HG03520 (cell line): ENCODE results near the gene LGALS7B.
"Not testable (repeated sequence)": the region's sequence is repeated elsewhere in the genome, so short reads cannot be mapped to it uniquely, and the experiment has no call there.

Experiments used
- ATAC-seq: cut with Tn5 transposase; IDR thresholded peaks from one replicate; pipeline ENCODE4 v1.9.1; 2021; ENCODE audit warnings: mild to moderate bottlenecking, moderate library complexity; ENCODE audit not compliant: unreplicated experiment

Gene LGALS7B

GRCh38 chr19:38793671-38794070, 4.7 kb downstream of the LGALS7B start:
- no peak for ATAC-seq

GRCh38 chr19:38795549-38795948, 6.5 kb downstream of the LGALS7B start:
- ATAC-seq = no peak

GRCh38 chr19:38796154-38796553, 7.2 kb downstream of the LGALS7B start:
- ATAC-seq = no peak

- ATAC-seq = not testable (repeated sequence)
Measured at GRCh38 chr19:38797781-38798180, 8.8 kb downstream of the LGALS7B start.

GRCh38 chr19:38799104-38799503, 10.1 kb downstream of the LGALS7B start:
- ATAC-seq = no peak

- ATAC-seq = no peak
Measured at GRCh38 chr19:38800577-38801347, 11.8 kb downstream of the LGALS7B start.

GRCh38 chr19:38801359-38802095, 12.5 kb downstream of the LGALS7B start:
- no peak for ATAC-seq

GRCh38 chr19:38803543-38803942, 14.5 kb downstream of the LGALS7B start:
- ATAC-seq = no peak

GRCh38 chr19:38805180-38805579, 16.2 kb downstream of the LGALS7B start:
- no peak for ATAC-seq

- ATAC-seq = no peak
Measured at GRCh38 chr19:38806371-38806770, 17.4 kb downstream of the LGALS7B start.

GRCh38 chr19:38807374-38808098, 18.5 kb downstream of the LGALS7B start:
- not testable (repeated sequence) for ATAC-seq

GRCh38 chr19:38808741-38809140, 19.7 kb downstream of the LGALS7B start:
- ATAC-seq = no peak

GRCh38 chr19:38809592-38810252, 20.7 kb downstream of the LGALS7B start:
- ATAC-seq = no peak

GRCh38 chr19:38812009-38812840, 23.2 kb downstream of the LGALS7B start:
- ATAC-seq = no peak

- ATAC-seq = no peak
Measured at GRCh38 chr19:38812841-38813320, 23.9 kb downstream of the LGALS7B start, which contains the start of gene LGALS4. Gene LGALS4 (minus strand): TSS chr19:38812945. CDS start chr19:38812886, 59 bp downstream.

GRCh38 chr19:38813323-38813722, 24.3 kb downstream of the LGALS7B start:
- no peak for ATAC-seq

- not testable (repeated sequence) for ATAC-seq
Measured at GRCh38 chr19:38813932-38814331, 24.9 kb downstream of the LGALS7B start.

GRCh38 chr19:38815059-38816001, 26.3 kb downstream of the LGALS7B start:
- ATAC-seq = no peak
